ENCODE measurements around the gene SDCCAG8. TPM values are rescaled to one million over a fixed set of nuclear protein-coding genes. Genes with fewer than 3 reads are reported as not detected.

Gene SDCCAG8
- total and polyA plus RNA-seq, 2 of the 8 experiments (the other 6 are each of a cell fraction or from before 2014, with no cell fraction given), result 15.6 to 21.0 TPM

DNA sequence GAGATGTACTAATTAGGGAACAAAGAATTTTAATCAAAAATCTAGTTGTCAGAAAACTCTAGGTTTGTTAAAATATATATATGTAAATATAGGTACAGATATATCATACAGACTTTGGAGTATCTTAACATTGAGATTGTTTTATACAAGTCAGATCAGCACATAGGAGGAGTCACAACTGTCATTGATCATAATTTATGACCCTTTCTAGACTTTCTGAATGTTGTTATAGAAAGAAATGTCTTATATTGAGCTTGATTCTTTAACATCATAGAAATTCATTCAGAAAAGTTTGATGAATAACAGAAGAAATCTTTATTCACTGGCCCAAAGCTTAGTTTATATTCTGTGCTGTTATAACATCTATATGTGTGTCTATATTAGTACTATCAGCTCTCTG is 185.8 kb downstream of the SDCCAG8 start:
- ChIA-PET POLR2A (ENCODE audit: partially characterized antibody) (no interaction called here), CTCF (ENCODE audit: partially characterized antibody) (no interaction called here)
- Histone ChIP-seq H3K79me2 (ENCODE audit: control insufficient read depth in 1 of 2, insufficient read depth in 2 of 2, low read length in 2 of 2) (no peaks in the 10 kb centered on the region), H3K23ac (ENCODE audit: insufficient read length) (no peak overlapping the region), H3K27me3 (replicated peaks in 1 of 4; ENCODE audit: control insufficient read depth in 3 of 4, extremely low read depth in 1 of 4, insufficient read depth in 3 of 4, low read length in 3 of 4) (peaks cover 0 to 1% (median 0%) of the 10 kb centered on the region in 4 experiments; a peak in 1 of 7 replicates), H3K4me1 (replicated peaks in 1 of 4; ENCODE audit: control insufficient read depth in 3 of 4, insufficient read depth in 4 of 4, low read length in 3 of 4) (peaks cover 0 to 10% (median 0%) of the 10 kb centered on the region in 4 experiments; a peak in 1 of 7 replicates), H2AK5ac (ENCODE audit: low read depth, low read length) (no peak overlapping the region), H4K91ac (replicated peaks; ENCODE audit: insufficient read length, low read length) (no peak overlapping the region), H3K36me3 (ENCODE audit: control insufficient read depth in 2 of 4, insufficient read depth in 4 of 4, low read length in 3 of 4) (no peaks in the 10 kb centered on the region), H2BK15ac (ENCODE audit: low read length) (no peak overlapping the region), H3K56ac (replicated peaks; ENCODE audit: insufficient read length, low read depth, low read length) (no peak overlapping the region), H3K27ac (ENCODE audit: low read depth, low read length) (no peak overlapping the region), H2BK5ac (ENCODE audit: low read depth, low read length) (no peak overlapping the region), H4K8ac (ENCODE audit: extremely low read depth, insufficient read depth, low read length) (no peak overlapping the region), H4K5ac (ENCODE audit: insufficient read length, low read depth, low read length) (no peak overlapping the region), H3K23me2 (ENCODE audit: low read depth, low read length) (no peaks in the 10 kb centered on the region), H3K18ac (ENCODE audit: extremely low read depth, low read length) (no peak overlapping the region), H3K4me3 (ENCODE audit: extremely low read depth in 1 of 4, insufficient read depth in 2 of 4, low read depth in 3 of 4, low read length in 4 of 4) (no peak overlapping the region), H2BK120ac (replicated peaks; ENCODE audit: low read depth, low read length) (no peak overlapping the region), H3K4ac (replicated peaks; ENCODE audit: insufficient read length, low read depth, low read length) (no peak overlapping the region), H3K14ac (ENCODE audit: insufficient read length) (no peak overlapping the region), H3K4me2 (ENCODE audit: insufficient read depth in 1 of 2, low read depth in 2 of 2, low read length in 2 of 2) (no peak overlapping the region), H2BK12ac (ENCODE audit: low read depth, low read length) (no peak overlapping the region), H2BK20ac (ENCODE audit: low read length) (no peak overlapping the region), H3K9ac (replicated peaks in 1 of 4; ENCODE audit: extremely low read depth in 1 of 4, low read depth in 3 of 4, low read length in 3 of 4) (no peak overlapping the region), H3K9me3 (ENCODE audit: insufficient read depth in 2 of 2, low read depth in 1 of 2, low read length in 1 of 2) (no peaks in the 10 kb centered on the region), H3K79me1 (ENCODE audit: low read depth, low read length) (no peaks in the 10 kb centered on the region), H2AFZ (ENCODE audit: low read length) (no peak overlapping the region), H4K20me1 (replicated peaks in 1 of 2; ENCODE audit: control insufficient read depth in 1 of 2, insufficient read depth in 2 of 2, low read length in 2 of 2) (no peaks in the 10 kb centered on the region)
- FAIRE-seq (no peak), DNase-seq (ENCODE audit: low read depth in 1 of 2, low spot score in 2 of 2) (no peak)
- TF ChIP-seq KDM4A (IDR thresholded peaks at IDR 0.05; ENCODE audit: low read depth, low read length, severe bottlenecking) (no peak), TEAD4 (IDR thresholded peaks at IDR 0.05; ENCODE audit: low read depth, low read length) (no peak), ASH2L (IDR thresholded peaks at IDR 0.05; ENCODE audit: low read length) (no peak)

All from H1 (cell line).